Natural killer cell (primary cell): ENCODE measurements around the gene CCDC102A. TPM values are rescaled to one million over a fixed set of nuclear protein-coding genes. Genes with fewer than 3 reads are reported as not detected.

ENCODE experiments used
- ATAC-seq, 3 donors: fragments of 150-1000 bp in 2 of 3; fragments of 200-7000 bp in 1 of 3; cut with Tn5 transposase; 1 replicate in 1 of 3; 2 replicates in 2 of 3; pipeline ENCODE4 v1.10.0; 2021; ENCODE audit warnings: mild to moderate bottlenecking in 2 of 3, moderate library complexity in 2 of 3
- DNase-seq, 2 donors: peaks; one replicate each; pipeline versions ENCODE4 v3.0.0 to v3.0.0-alpha.2; 2013 to 2021; ENCODE audit warnings: mixed read lengths in 1 of 2
- H3K27ac ChIP-seq: one replicate; pipeline ENCODE4 v1.5.1; 2013; ENCODE audit warnings: mild to moderate bottlenecking, low read length
- H3K27me3 ChIP-seq: one replicate; pipeline ENCODE4 v1.6.1; 2013; ENCODE audit warnings: low read length; ENCODE audit not compliant: control insufficient read depth, insufficient read depth
- H3K36me3 ChIP-seq: one replicate; pipeline ENCODE4 v1.6.1; 2013; ENCODE audit warnings: low read length; ENCODE audit not compliant: control insufficient read depth, insufficient read depth
- H3K4me1 ChIP-seq: one replicate; pipeline ENCODE4 v1.6.1; 2013; ENCODE audit warnings: low read length; ENCODE audit not compliant: control insufficient read depth, insufficient read depth
- H3K4me3 ChIP-seq: one replicate; pipeline ENCODE4 v1.5.1; 2013; ENCODE audit warnings: low read length
- H3K9me3 ChIP-seq: one replicate; pipeline ENCODE4 v1.6.1; 2013; ENCODE audit warnings: low read length; ENCODE audit not compliant: control insufficient read depth, insufficient read depth
- H3K27ac Mint-ChIP-seq, 2 donors: one replicate each; pipeline ENCODE4 v1.8.0; 2022; ENCODE audit warnings: mild to moderate bottlenecking in 2 of 2, mixed read lengths in 2 of 2, moderate library complexity in 1 of 2
- H3K27me3 Mint-ChIP-seq, 2 donors: one replicate each; pipeline ENCODE4 v1.8.0; 2022; ENCODE audit warnings: low read depth in 2 of 2, mixed read lengths in 2 of 2
- H3K36me3 Mint-ChIP-seq: one replicate; pipeline ENCODE4 v1.8.0; 2022; ENCODE audit warnings: mixed read lengths
- H3K4me1 Mint-ChIP-seq, 2 donors: one replicate each; pipeline ENCODE4 v1.8.0; 2022; ENCODE audit warnings: mixed read lengths in 2 of 2
- H3K4me3 Mint-ChIP-seq: one replicate; pipeline ENCODE4 v1.8.0; 2022; ENCODE audit warnings: mild to moderate bottlenecking, moderate library complexity, mixed read lengths
- H3K9me3 Mint-ChIP-seq, 2 donors: one replicate each; pipeline ENCODE4 v1.8.0; 2022; ENCODE audit warnings: mixed read lengths in 2 of 2
- CTCF ChIP-seq: fragments of 200-600 bp; IDR thresholded peaks from one replicate; pipeline ENCODE4 v1.8.0; 2022; ENCODE audit warnings: antibody characterized with exemption
- whole genome bisulfite sequencing: methylation state at CpG from one replicate; pipeline ENCODE4 v1.1.7; 2013; ENCODE audit warnings: missing lambda C conversion rate; ENCODE audit not compliant: insufficient coverage; 5-methylcytosine and 5-hydroxymethylcytosine counted together
- intact Hi-C: fragments of 100-400 bp; cut with micrococcal nuclease; formaldehyde crosslinking; loops from one replicate; pipeline ENCODE4 v1.14.2; 2022
- total RNA-seq, 4 donors: library from RNA; stranded (reverse); fragments of 120-200 nt in 1 of 4; gene quantifications; one replicate each; pipeline versions ENCODE4 v1.2.3 to v1.2.4, GENCODE V29; 2013 to 2022

Gene CCDC102A
- total RNA-seq, 3 donors from 2014 or later (not counting 1 experiment from before 2014, with no cell fraction given) = 15.5 to 24.4 (median 17.1) TPM

DNA sequence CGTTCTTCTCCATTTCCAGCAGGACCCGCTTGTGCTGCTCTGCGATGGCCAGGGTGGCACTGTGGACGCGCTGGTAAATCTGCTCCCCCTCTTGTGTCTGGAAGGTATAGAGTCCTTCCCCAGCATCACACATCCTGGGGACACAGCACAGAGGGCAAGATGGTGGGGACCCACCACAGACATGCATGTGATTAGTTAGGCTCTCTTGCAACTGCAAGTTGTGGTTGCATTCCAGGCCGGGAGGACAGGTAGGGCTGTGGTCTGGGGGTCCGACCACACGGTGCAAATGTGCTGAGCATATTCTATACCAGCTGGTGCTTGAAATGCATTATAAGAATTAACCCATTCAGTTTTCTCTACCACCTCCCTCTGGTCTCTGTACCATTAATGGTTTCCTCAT, 62.5 kb downstream of the CCDC102A start:
- Mint-ChIP-seq H3K9me3 (no peaks in the 10 kb centered on the region), H3K4me3 (no peak overlapping the region), H3K36me3 (no peaks in the 10 kb centered on the region), H3K27ac (no peak overlapping the region), H3K4me1 (peaks cover 12 to 21% of the 10 kb centered on the region in 2 donors), H3K27me3 (no peaks in the 10 kb centered on the region)
- 84% methylated on average over 8 of the region's 8 CpGs for WGBS
- Histone ChIP-seq H3K27ac (no peak overlapping the region), H3K4me1 (peaks cover 23% of the 10 kb centered on the region), H3K4me3 (no peak overlapping the region), H3K36me3 (peaks cover 30% of the 10 kb centered on the region), H3K9me3 (no peaks in the 10 kb centered on the region), H3K27me3 (no peaks in the 10 kb centered on the region)
- intact Hi-C loops = loop anchor here (2.0 kb wide), 1 partner anchor 49 kb away; no protein-coding TSS in a partner anchor
- DNase-seq (no peak), ATAC-seq (no peak)
- TF ChIP-seq CTCF = no peak

DNA sequence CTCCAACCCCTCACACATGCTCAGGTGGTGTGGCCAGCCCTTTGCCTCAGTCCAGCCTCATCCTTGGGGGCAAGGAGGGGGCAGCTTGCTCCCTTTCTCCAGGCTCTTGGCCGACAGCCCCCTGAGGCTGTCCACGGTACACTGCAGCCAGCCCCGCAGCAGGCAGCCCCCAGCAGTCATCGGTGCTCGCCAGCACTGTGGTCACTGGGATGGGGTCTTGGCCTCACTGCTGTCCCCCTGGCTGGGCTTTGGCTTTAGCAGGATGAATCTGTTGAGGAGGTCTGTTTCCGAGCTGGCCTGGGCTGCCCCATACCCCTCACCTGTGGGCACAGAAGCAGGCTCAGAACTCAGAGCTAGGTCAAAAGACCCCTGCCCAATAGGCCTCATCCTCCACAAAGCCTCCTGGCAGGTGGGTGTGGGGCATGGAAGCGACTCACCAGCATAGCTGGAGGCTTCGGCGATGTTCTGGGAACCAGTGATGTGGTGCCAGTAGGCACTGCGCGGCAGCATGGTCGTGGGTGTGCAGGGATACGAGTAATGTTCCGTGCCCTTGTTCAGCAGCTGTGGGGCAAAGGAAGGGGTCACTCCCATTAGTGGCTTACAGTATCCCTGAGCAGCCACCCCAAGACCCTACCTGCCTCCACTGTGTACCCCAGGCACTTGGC, 63.1 kb downstream of the CCDC102A start:
- Histone ChIP-seq H3K27me3 (no peaks in the 10 kb centered on the region), H3K4me3 (no peak overlapping the region), H3K4me1 (peaks cover 17% of the 10 kb centered on the region), H3K36me3 (peaks cover 34% of the 10 kb centered on the region), H3K9me3 (no peaks in the 10 kb centered on the region), H3K27ac (no peak overlapping the region)
- WGBS = 96% methylated on average over 14 of the region's 14 CpGs
- no peak for ATAC-seq
- Mint-ChIP-seq H3K36me3 (peaks cover 3% of the 10 kb centered on the region), H3K27ac (no peak overlapping the region), H3K4me1 (peaks cover 7 to 16% of the 10 kb centered on the region in 2 donors), H3K27me3 (no peaks in the 10 kb centered on the region), H3K4me3 (no peak overlapping the region), H3K9me3 (no peaks in the 10 kb centered on the region)
- intact Hi-C loops = no loop called here
- DNase-seq = no peak
- TF ChIP-seq CTCF = no peak

DNA sequence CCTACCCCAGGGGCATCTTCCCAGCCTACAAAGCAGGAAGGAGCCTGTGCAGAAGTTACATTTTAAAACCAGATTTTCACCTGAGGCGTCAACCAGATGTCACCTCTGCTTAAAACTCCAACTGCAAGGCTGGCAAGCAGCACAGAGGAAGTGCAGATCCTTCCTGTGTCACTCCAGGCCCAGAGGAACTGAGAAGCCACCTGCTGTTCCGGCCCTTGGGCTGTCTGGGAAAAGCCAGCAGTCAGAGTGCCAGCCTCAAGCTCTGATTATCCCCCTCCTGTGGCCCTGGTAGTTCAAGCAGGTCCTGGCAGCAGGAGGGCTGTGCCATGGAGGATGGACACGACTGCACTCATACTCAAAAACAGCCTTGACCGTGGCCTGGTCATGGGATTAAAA, 63.7 kb downstream of the CCDC102A start:
- H3K36me3 Mint-ChIP-seq = peaks cover 9% of the 10 kb centered on the region

More for the DNA sequence above, 63.7 kb downstream of the CCDC102A start:
- ATAC-seq (no peak), DNase-seq (no peak)
- Histone ChIP-seq H3K4me3 (no peak overlapping the region), H3K36me3 (peaks cover 39% of the 10 kb centered on the region), H3K27ac (no peak overlapping the region), H3K9me3 (no peaks in the 10 kb centered on the region), H3K27me3 (no peaks in the 10 kb centered on the region), H3K4me1 (peaks cover 12% of the 10 kb centered on the region)
- intact Hi-C loops = no loop called here
- Mint-ChIP-seq H3K4me1 (peaks cover 7 to 16% of the 10 kb centered on the region in 2 donors), H3K9me3 (no peaks in the 10 kb centered on the region), H3K27me3 (no peaks in the 10 kb centered on the region), H3K4me3 (no peak overlapping the region), H3K27ac (no peak overlapping the region)
- TF ChIP-seq CTCF = no peak
- 49% methylated on average over 3 of the region's 4 CpGs for WGBS
